Mammary epithelial cell (primary cell): ENCODE measurements around the gene CSNK1E.

Experiments used
- CTCF ChIP-seq, 2 donors: IDR thresholded peaks in 1 of 2; conservative IDR thresholded peaks in 1 of 2; 2 replicates each; pipeline ENCODE4 v1.5.1; 2011 to 2012; ENCODE audit warnings: inconsistent platforms in 2 of 2, low read length in 2 of 2, mild to moderate bottlenecking in 2 of 2, control low read depth in 1 of 2, low read depth in 1 of 2; ENCODE audit not compliant: insufficient read depth in 1 of 2; ENCODE audit errors: extremely low read depth in 1 of 2
- EZH2 ChIP-seq: IDR thresholded peaks from 2 replicates; pipeline ENCODE4 v1.6.1; 2012; ENCODE audit warnings: low read length, inconsistent platforms, borderline replicate concordance

- TF ChIP-seq CTCF (conservative IDR thresholded peaks at IDR 0.05 in 1 of 2, IDR thresholded peaks at IDR 0.05 in 1 of 2; ENCODE audit: extremely low read depth in 1 of 2, insufficient read depth in 1 of 2, low read depth in 1 of 2, low read length in 2 of 2) (no peak), EZH2 (no peak)
These were observed 50.1 kb downstream of the CSNK1E start for GRCh38 chr22:38267086-38267485.
